Ishikawa (cell line): Measurements from ENCODE around the gene NR3C2.

Source experiments
- CEBPB ChIP-seq: IDR thresholded peaks from 2 replicates; pipeline ENCODE4 v1.6.1; 2012
- CREB1 ChIP-seq: IDR thresholded peaks from 2 replicates; pipeline ENCODE4 v1.6.1; 2012; ENCODE audit warnings: low read depth
- EGR1 ChIP-seq: IDR thresholded peaks from 2 replicates; pipeline ENCODE4 v1.6.1; 2012
- EP300 ChIP-seq: IDR thresholded peaks from 2 replicates; pipeline ENCODE4 v1.6.1; 2012; ENCODE audit warnings: borderline replicate concordance
- FOXM1 ChIP-seq: IDR thresholded peaks from 2 replicates; pipeline ENCODE4 v1.6.1; 2012; ENCODE audit warnings: low read depth, borderline replicate concordance
- MAX ChIP-seq: IDR thresholded peaks from 2 replicates; pipeline ENCODE4 v1.6.1; 2012
- NFIC ChIP-seq: IDR thresholded peaks from 2 replicates; pipeline ENCODE4 v1.6.1; 2012
- RAD21 ChIP-seq: IDR thresholded peaks from 2 replicates; pipeline ENCODE4 v1.6.1; 2012; ENCODE audit warnings: low read depth
- REST ChIP-seq: IDR thresholded peaks from 2 replicates; pipeline ENCODE4 v1.6.1; 2012; ENCODE audit warnings: low read depth, mild to moderate bottlenecking
- TAF1 ChIP-seq: IDR thresholded peaks from 2 replicates; pipeline ENCODE4 v1.6.1; 2012; ENCODE audit warnings: low read depth, mild to moderate bottlenecking
- TCF12 ChIP-seq: IDR thresholded peaks from 2 replicates; pipeline ENCODE4 v1.6.1; 2012; ENCODE audit warnings: low read depth
- TEAD4 ChIP-seq: IDR thresholded peaks from 2 replicates; pipeline ENCODE4 v1.6.1; 2012
- USF1 ChIP-seq: IDR thresholded peaks from 2 replicates; pipeline ENCODE4 v1.6.1; 2012
- YY1 ChIP-seq: IDR thresholded peaks from 2 replicates; pipeline ENCODE4 v1.6.1; 2012; ENCODE audit warnings: low read depth
- ZBTB7A ChIP-seq: IDR thresholded peaks from 2 replicates; pipeline ENCODE4 v1.6.1; 2012; ENCODE audit warnings: low read depth

The NR3C2 gene

DNA sequence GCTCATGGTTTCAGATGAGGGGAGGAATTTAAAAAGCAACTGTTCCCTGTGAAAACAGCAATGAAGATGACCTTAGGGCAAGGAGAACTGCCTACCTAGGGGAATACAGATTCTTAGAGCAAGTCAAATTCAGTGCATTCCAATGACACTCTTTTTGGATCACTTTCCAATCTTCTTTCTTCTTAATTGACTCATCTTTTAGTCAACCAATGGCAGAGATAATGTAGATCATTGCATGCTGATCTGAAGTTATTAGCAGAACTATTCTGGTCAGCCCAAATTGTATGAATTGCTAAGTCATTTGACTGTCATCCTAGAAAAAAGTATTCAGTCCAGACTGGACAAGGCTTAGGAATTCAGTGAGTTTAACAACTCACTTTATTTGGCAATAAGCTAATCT is 12.6 kb upstream of the NR3C2 start:
- TF ChIP-seq YY1 (no peak), CEBPB (no peak), CREB1 (no peak), NFIC (no peak), EGR1 (no peak), EP300 (no peak), TEAD4 (no peak), USF1 (no peak), REST (no peak), ZBTB7A (no peak), RAD21 (no peak), FOXM1 (no peak), MAX (no peak), TAF1 (no peak), TCF12 (no peak)

DNA sequence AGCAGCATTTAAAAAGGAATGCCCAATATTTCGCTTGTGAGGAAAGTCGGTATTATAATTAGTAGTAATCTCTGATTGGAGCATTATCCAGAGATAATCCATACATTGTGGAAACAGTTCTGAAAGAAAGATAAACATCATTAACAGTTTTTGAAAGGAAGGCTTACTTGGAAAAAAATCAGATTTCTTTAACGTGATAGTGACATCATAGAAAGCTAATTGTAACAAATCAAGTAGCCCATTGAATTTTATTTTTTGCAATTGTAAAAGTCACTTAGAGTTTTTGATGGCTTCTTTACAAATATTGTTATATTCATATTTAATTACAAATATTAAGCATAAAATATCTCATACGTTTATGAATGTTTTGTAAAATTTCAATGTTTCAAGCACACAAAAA is 11.6 kb upstream of the NR3C2 start:
- TF ChIP-seq REST (no peak), RAD21 (no peak), NFIC (no peak), EP300 (no peak), ZBTB7A (no peak), EGR1 (no peak), CEBPB (no peak), USF1 (no peak), MAX (no peak), YY1 (no peak), CREB1 (no peak), TAF1 (no peak), FOXM1 (no peak), TEAD4 (no peak), TCF12 (no peak)

GRCh38 chr4:148452970-148453369 is 10.8 kb upstream of the NR3C2 start:
- TF ChIP-seq TAF1 (no peak), ZBTB7A (no peak), RAD21 (no peak), MAX (no peak)

- TF ChIP-seq TAF1 (no peak), EP300 (no peak), FOXM1 (no peak), YY1 (no peak), REST (no peak), EGR1 (no peak), NFIC (no peak), TCF12 (no peak), CREB1 (no peak), RAD21 (no peak), USF1 (no peak), CEBPB (no peak), TEAD4 (no peak), MAX (no peak), ZBTB7A (no peak)
Measured at GRCh38 chr4:148449921-148450320, 7.7 kb upstream of the NR3C2 start.
